ENCODE data around the gene RGCC. TPM values are rescaled to one million over a fixed set of nuclear protein-coding genes. Genes with fewer than 3 reads are reported as not detected.

RGCC gene
- total RNA-seq, 3 donors from 2014 or later: 91.8 to 112 (median 95.7) TPM

DNA sequence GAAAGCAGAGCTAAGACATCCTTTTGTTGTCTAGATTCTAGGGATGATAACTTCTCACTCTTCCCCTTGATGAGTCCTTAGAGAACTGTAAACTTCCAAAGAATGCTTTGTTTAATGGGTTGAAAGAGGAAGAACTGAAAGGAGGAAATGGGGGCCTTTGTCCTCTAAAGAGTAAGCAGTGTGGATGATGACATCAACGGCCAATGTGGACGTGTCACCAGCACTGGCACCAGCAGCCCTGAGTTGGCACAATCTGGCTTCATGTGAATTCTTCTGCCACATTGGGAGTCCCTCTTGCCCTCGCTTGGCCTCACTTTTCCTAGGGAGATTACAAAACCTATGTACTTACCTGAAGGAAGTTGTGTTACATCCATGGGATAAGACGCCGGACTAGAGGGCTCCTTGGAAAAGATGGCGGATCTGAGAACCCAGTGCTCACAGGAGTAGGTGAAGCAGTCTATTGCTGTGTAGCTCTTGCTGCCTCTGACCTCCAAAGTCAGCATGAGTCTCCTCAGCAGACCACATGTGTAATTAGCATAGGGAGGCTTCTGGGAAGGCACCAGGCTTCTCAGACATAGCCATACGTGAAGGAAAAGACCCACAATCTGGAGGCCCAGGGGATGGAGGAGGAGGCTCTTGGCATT lies 62.8 kb downstream of the RGCC start:
- no peaks in the 10 kb centered on the region for H3K4me1 ChIP-seq
- no peak overlapping the region for H3K4me3 ChIP-seq
- no peak overlapping the region for H3K27ac ChIP-seq
- no peaks in the 10 kb centered on the region for H3K36me3 ChIP-seq
- no peaks in the 10 kb centered on the region for H3K27me3 ChIP-seq
- no peak for TF ChIP-seq POLR2AphosphoS5 (IDR thresholded peaks at IDR 0.05)
- TF ChIP-seq CTCF (IDR thresholded peaks at IDR 0.05): no peak
- TF ChIP-seq POLR2A (IDR thresholded peaks at IDR 0.05): no peak
- no peaks in the 10 kb centered on the region for H3K9me3 ChIP-seq
- DNase-seq (ENCODE audit: low spot score in 2 of 2): no peak
- intact Hi-C loops (cut with DNase I; ENCODE audit: low total_unique reads): no loop called here

Other genes starting within 250 kb of the RGCC start
- gene MTRF1, start 194.0 kb upstream of the RGCC start, total RNA-seq: 10 to 100 TPM; 10.4 to 18.6 (median 12.8) TPM
- 10 to 100 TPM; 16.2 to 33.1 (median 22.0) TPM for gene NAA16, start 146.3 kb upstream of the RGCC start, total RNA-seq

Data from breast epithelium (tissue), 4 donors.